ENCODE data around the gene ZNF37A.

DNA sequence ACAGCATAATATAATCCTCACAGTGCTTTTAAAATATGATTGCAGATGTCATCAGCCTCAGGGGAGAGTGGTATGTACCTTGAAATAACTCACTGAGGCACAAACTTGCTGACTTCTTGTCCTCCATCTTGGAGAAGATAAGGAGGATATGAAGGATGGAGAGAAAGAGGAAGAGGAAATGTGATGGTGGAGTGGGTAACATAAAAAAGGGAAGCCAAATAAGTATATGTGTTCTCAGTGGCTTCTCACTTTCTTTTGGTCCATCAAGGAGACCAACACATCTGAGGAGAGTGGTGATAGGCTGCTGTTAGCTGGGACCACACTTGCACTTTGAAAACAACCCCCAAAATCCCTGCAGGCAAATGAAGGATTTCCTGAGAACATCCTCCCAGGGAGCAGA lies 21.6 kb upstream of the ZNF37A start:
- TF ChIP-seq, protein P1, sequence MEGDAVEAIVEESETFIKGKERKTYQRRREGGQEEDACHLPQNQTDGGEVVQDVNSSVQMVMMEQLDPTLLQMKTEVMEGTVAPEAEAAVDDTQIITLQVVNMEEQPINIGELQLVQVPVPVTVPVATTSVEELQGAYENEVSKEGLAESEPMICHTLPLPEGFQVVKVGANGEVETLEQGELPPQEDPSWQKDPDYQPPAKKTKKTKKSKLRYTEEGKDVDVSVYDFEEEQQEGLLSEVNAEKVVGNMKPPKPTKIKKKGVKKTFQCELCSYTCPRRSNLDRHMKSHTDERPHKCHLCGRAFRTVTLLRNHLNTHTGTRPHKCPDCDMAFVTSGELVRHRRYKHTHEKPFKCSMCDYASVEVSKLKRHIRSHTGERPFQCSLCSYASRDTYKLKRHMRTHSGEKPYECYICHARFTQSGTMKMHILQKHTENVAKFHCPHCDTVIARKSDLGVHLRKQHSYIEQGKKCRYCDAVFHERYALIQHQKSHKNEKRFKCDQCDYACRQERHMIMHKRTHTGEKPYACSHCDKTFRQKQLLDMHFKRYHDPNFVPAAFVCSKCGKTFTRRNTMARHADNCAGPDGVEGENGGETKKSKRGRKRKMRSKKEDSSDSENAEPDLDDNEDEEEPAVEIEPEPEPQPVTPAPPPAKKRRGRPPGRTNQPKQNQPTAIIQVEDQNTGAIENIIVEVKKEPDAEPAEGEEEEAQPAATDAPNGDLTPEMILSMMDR (IDR thresholded peaks at IDR 0.05; ENCODE audit: low read depth, low read length, missing input control), result no peak
- TF ChIP-seq, protein P2, sequence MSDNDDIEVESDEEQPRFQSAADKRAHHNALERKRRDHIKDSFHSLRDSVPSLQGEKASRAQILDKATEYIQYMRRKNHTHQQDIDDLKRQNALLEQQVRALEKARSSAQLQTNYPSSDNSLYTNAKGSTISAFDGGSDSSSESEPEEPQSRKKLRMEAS (IDR thresholded peaks at IDR 0.05), result no peak
- TF ChIP-seq YY1 (IDR thresholded peaks at IDR 0.05) (no peak), NR2F2 (IDR thresholded peaks at IDR 0.05) (no peak), JUND (IDR thresholded peaks at IDR 0.05) (no peak), FOXA1 (IDR thresholded peaks at IDR 0.05) (no peak), RAD21 (IDR thresholded peaks at IDR 0.05) (no peak), SP1 (IDR thresholded peaks at IDR 0.05) (no peak), TAF1 (conservative IDR thresholded peaks at IDR 0.05) (no peak), GABPA (IDR thresholded peaks at IDR 0.05 in 1 of 2, conservative IDR thresholded peaks at IDR 0.05 in 1 of 2) (no peak), HNF4G (IDR thresholded peaks at IDR 0.05) (no peak)
- TF ChIP-seq, protein P3, sequence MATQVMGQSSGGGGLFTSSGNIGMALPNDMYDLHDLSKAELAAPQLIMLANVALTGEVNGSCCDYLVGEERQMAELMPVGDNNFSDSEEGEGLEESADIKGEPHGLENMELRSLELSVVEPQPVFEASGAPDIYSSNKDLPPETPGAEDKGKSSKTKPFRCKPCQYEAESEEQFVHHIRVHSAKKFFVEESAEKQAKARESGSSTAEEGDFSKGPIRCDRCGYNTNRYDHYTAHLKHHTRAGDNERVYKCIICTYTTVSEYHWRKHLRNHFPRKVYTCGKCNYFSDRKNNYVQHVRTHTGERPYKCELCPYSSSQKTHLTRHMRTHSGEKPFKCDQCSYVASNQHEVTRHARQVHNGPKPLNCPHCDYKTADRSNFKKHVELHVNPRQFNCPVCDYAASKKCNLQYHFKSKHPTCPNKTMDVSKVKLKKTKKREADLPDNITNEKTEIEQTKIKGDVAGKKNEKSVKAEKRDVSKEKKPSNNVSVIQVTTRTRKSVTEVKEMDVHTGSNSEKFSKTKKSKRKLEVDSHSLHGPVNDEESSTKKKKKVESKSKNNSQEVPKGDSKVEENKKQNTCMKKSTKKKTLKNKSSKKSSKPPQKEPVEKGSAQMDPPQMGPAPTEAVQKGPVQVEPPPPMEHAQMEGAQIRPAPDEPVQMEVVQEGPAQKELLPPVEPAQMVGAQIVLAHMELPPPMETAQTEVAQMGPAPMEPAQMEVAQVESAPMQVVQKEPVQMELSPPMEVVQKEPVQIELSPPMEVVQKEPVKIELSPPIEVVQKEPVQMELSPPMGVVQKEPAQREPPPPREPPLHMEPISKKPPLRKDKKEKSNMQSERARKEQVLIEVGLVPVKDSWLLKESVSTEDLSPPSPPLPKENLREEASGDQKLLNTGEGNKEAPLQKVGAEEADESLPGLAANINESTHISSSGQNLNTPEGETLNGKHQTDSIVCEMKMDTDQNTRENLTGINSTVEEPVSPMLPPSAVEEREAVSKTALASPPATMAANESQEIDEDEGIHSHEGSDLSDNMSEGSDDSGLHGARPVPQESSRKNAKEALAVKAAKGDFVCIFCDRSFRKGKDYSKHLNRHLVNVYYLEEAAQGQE (IDR thresholded peaks at IDR 0.05), result no peak
- TF ChIP-seq, protein P4, sequence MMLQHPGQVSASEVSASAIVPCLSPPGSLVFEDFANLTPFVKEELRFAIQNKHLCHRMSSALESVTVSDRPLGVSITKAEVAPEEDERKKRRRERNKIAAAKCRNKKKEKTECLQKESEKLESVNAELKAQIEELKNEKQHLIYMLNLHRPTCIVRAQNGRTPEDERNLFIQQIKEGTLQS (IDR thresholded peaks at IDR 0.05), result no peak
- TF ChIP-seq, protein P5, sequence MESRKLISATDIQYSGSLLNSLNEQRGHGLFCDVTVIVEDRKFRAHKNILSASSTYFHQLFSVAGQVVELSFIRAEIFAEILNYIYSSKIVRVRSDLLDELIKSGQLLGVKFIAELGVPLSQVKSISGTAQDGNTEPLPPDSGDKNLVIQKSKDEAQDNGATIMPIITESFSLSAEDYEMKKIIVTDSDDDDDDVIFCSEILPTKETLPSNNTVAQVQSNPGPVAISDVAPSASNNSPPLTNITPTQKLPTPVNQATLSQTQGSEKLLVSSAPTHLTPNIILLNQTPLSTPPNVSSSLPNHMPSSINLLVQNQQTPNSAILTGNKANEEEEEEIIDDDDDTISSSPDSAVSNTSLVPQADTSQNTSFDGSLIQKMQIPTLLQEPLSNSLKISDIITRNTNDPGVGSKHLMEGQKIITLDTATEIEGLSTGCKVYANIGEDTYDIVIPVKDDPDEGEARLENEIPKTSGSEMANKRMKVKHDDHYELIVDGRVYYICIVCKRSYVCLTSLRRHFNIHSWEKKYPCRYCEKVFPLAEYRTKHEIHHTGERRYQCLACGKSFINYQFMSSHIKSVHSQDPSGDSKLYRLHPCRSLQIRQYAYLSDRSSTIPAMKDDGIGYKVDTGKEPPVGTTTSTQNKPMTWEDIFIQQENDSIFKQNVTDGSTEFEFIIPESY (IDR thresholded peaks at IDR 0.05), result no peak

Measured in liver (tissue), 3 donors.